Thyroid gland (tissue), 4 donors: ENCODE measurements around the gene BRMS1. TPM values are rescaled to one million over a fixed set of nuclear protein-coding genes. Genes with fewer than 3 reads are reported as not detected.

Experiments
- DNase-seq, 2 donors: peaks; one replicate each; pipeline ENCODE4 v3.0.0-alpha.2; 2019
- H3K27ac ChIP-seq, 3 donors: fragments of 200-600 bp; sonication (generic); 1 replicate in 2 of 3; 2 replicates in 1 of 3; pipeline ENCODE4 v1.5.1; 2016 to 2019; ENCODE audit warnings: mild to moderate bottlenecking in 1 of 3, moderate library complexity in 1 of 3
- H3K27me3 ChIP-seq: fragments of 200-600 bp; sonication (generic); one replicate; pipeline ENCODE4 v1.5.1; 2019
- H3K36me3 ChIP-seq, 2 donors: fragments of 200-600 bp; sonication (generic); one replicate each; pipeline ENCODE4 v1.5.1; 2016 to 2019
- H3K4me1 ChIP-seq, 2 donors: fragments of 200-600 bp; sonication (generic); one replicate each; pipeline ENCODE4 v1.5.1; 2017 to 2019
- H3K4me3 ChIP-seq, 3 donors: fragments of 200-600 bp; sonication (generic); replicated peaks in 1 of 3; 1 replicate in 2 of 3; 2 replicates in 1 of 3; pipeline ENCODE4 v1.5.1; 2016; ENCODE audit warnings: mild to moderate bottlenecking in 1 of 3
- H3K9me3 ChIP-seq: fragments of 200-600 bp; sonication (generic); one replicate; pipeline ENCODE4 v1.5.1; 2017
- CTCF ChIP-seq, 6 experiments: fragments of 200-600 bp in 3 of 6; fragments of 450-650 bp in 3 of 6; sonication (generic) in 3 of 6; IDR thresholded peaks; one replicate each; pipeline ENCODE4 v1.5.1; 2016 to 2019; ENCODE audit warnings: antibody characterized with exemption in 6 of 6, mild to moderate bottlenecking in 2 of 6, inconsistent platforms in 1 of 6, moderate library complexity in 1 of 6
- POLR2A ChIP-seq, 2 donors: fragments of 450-650 bp; IDR thresholded peaks; one replicate each; pipeline ENCODE4 v1.6.1; 2017; ENCODE audit warnings: antibody characterized with exemption in 2 of 2, mild to moderate bottlenecking in 2 of 2, moderate library complexity in 1 of 2
- WGBS, 2 donors: methylation state at CpG; one replicate each; pipeline ENCODE4 v1.1.5; 2017; 5-methylcytosine and 5-hydroxymethylcytosine counted together
- intact Hi-C: fragments of 100-400 bp; cut with DNase I; formaldehyde crosslinking; loops from one replicate; pipeline ENCODE4 v1.15.1; 2023
- total RNA-seq, 4 donors: library from RNA; depleted of rRNA; stranded (reverse); fragments of >200 nt; gene quantifications; one replicate each; pipeline ENCODE4 v1.2.3, GENCODE V29; 2016

Gene BRMS1
- total RNA-seq, 4 donors from 2014 or later, result 41.4 to 64.4 (median 53.8) TPM

- Histone ChIP-seq H3K4me3 (no peak overlapping the region), H3K9me3 (no peaks in the 10 kb centered on the region), H3K4me1 (peaks cover 29 to 30% of the 10 kb centered on the region in 2 donors), H3K36me3 (peaks cover 31 to 32% of the 10 kb centered on the region in 2 donors), H3K27ac (no peak overlapping the region), H3K27me3 (no peaks in the 10 kb centered on the region)
- intact Hi-C loops, result no loop called here
- TF ChIP-seq POLR2A (IDR thresholded peaks at IDR 0.05), result no peak
- no peak for TF ChIP-seq CTCF (IDR thresholded peaks at IDR 0.05)
- DNase-seq, result no peak
- WGBS, 2 donors, result 94 to 95% methylated on average over 18 to 21 of the region's 21 CpGs
Measured at GRCh38 chr11:66341502-66342126, 3.3 kb downstream of the BRMS1 start.

GRCh38 chr11:66340596-66341501 is 4.1 kb downstream of the BRMS1 start:
- WGBS, 2 donors, result 96 to 97% methylated on average over 19 to 24 of the region's 28 CpGs
- no peaks in the 10 kb centered on the region for H3K9me3 ChIP-seq
- TF ChIP-seq POLR2A (IDR thresholded peaks at IDR 0.05) (no peak), CTCF (IDR thresholded peaks at IDR 0.05) (no peak)
- H3K4me3 ChIP-seq, result no peak overlapping the region
- intact Hi-C loops, result no loop called here
- H3K27ac ChIP-seq, result no peak overlapping the region
- H3K4me1 ChIP-seq, result peaks cover 28% of the 10 kb centered on the region in 2 donors
- no peak for DNase-seq
- H3K36me3 ChIP-seq, result peaks cover 31 to 32% of the 10 kb centered on the region in 2 donors
- H3K27me3 ChIP-seq, result no peaks in the 10 kb centered on the region

- intact Hi-C loops, result no loop called here
Measured at GRCh38 chr11:66339686-66340483, 5.0 kb downstream of the BRMS1 start.

GRCh38 chr11:66339162-66339675 is 5.7 kb downstream of the BRMS1 start:
- Histone ChIP-seq H3K4me1 (peaks cover 16 to 32% of the 10 kb centered on the region in 2 donors), H3K36me3 (peaks cover 31 to 32% of the 10 kb centered on the region in 2 donors), H3K4me3 (no peak overlapping the region), H3K27me3 (no peaks in the 10 kb centered on the region), H3K27ac (no peak overlapping the region), H3K9me3 (no peaks in the 10 kb centered on the region)
- 78 to 80% methylated on average over 6 of the region's 6 CpGs for WGBS, 2 donors
- DNase-seq, result no peak
- intact Hi-C loops, result no loop called here
- TF ChIP-seq CTCF (IDR thresholded peaks at IDR 0.05), result no peak

More at GRCh38 chr11:66339686-66340483, 5.0 kb downstream of the BRMS1 start:
- Histone ChIP-seq H3K4me3 (no peak overlapping the region), H3K4me1 (peaks cover 21 to 29% of the 10 kb centered on the region in 2 donors), H3K36me3 (peaks cover 31 to 32% of the 10 kb centered on the region in 2 donors), H3K27ac (no peak overlapping the region), H3K9me3 (no peaks in the 10 kb centered on the region), H3K27me3 (no peaks in the 10 kb centered on the region)
- no peak for TF ChIP-seq CTCF (IDR thresholded peaks at IDR 0.05)
- no peak for TF ChIP-seq POLR2A (IDR thresholded peaks at IDR 0.05)
- DNase-seq, result no peak
- 76 to 78% methylated on average over 10 to 14 of the region's 14 CpGs for WGBS, 2 donors
